ENCODE results near the gene CYP2F1.

- TF ChIP-seq STAT1 (IDR thresholded peaks at IDR 0.05; ENCODE audit: unreplicated experiment): no peak
- no peak for TF ChIP-seq POLR2AphosphoS5 (IDR thresholded peaks at IDR 0.05; ENCODE audit: low read depth)
- TF ChIP-seq CTCF (conservative IDR thresholded peaks at IDR 0.05; ENCODE audit: low read depth in 2 of 2): no peak; a peak in 2 of 4 replicates
- TF ChIP-seq NANOG (IDR thresholded peaks at IDR 0.05; ENCODE audit: borderline replicate concordance): no peak
- no peak for TF ChIP-seq ZNF114 (CRISPR knock-in tag; IDR thresholded peaks at IDR 0.05)
Measured at GRCh38 chr19:41156207-41156606, 42.0 kb downstream of the CYP2F1 start.

All from GM23338 (cell line).